Left ventricle myocardium inferior (tissue), 1 donor: ENCODE measurements around the gene TM2D3. TPM values are rescaled to one million over a fixed set of nuclear protein-coding genes. Genes with fewer than 3 reads are reported as not detected.

ENCODE experiments used
- DNase-seq: peaks from one replicate; pipeline ENCODE4 v3.0.0-alpha.2; 2020
- H3K27ac ChIP-seq: fragments of 200-600 bp; replicated peaks from 2 replicates; pipeline ENCODE4 v1.8.0; 2021
- H3K27me3 ChIP-seq: fragments of 200-600 bp; 2 replicates; pipeline ENCODE4 v1.8.0; 2021; ENCODE audit warnings: low read depth
- H3K36me3 ChIP-seq: fragments of 200-600 bp; 2 replicates; pipeline ENCODE4 v1.8.0; 2021
- H3K4me1 ChIP-seq: fragments of 200-600 bp; 2 replicates; pipeline ENCODE4 v1.8.0; 2021
- H3K4me3 ChIP-seq: fragments of 200-600 bp; 2 replicates; pipeline ENCODE4 v1.8.0; 2021; ENCODE audit warnings: mild to moderate bottlenecking, moderate library complexity
- H3K9me3 ChIP-seq: fragments of 200-600 bp; replicated peaks from 2 replicates; pipeline ENCODE4 v1.8.0; 2021
- intact Hi-C: fragments of 100-400 bp; cut with micrococcal nuclease; formaldehyde crosslinking; loops from one replicate; pipeline ENCODE4 v1.11.0; 2022
- total RNA-seq: library from RNA; stranded (reverse); fragmentation: NEBNext Ultra II Directional; extraction: Animal tissue kit (Norgen Biotek cat#: 25700); gene quantifications from one replicate; pipeline ENCODE4 v1.2.1, GENCODE V29; 2021
- TF ChIP-seq, protein P1 (sequence below): fragments of 200-600 bp; IDR thresholded peaks from 2 replicates; pipeline ENCODE4 v1.8.0; 2021; ENCODE audit warnings: antibody characterized with exemption, mild to moderate bottlenecking, borderline replicate concordance
- donor health status: DM: no; HTN: yes; CAD: no; lungs with severe emphysema.

The TM2D3 gene
- total RNA-seq, 1 donor from 2014 or later = 50.6 TPM

- no peak overlapping the region for H3K4me3 ChIP-seq
- no peak overlapping the region for H3K27ac ChIP-seq
- H3K4me1 ChIP-seq = peaks cover 11% of the 10 kb centered on the region
- TF ChIP-seq, protein P1, sequence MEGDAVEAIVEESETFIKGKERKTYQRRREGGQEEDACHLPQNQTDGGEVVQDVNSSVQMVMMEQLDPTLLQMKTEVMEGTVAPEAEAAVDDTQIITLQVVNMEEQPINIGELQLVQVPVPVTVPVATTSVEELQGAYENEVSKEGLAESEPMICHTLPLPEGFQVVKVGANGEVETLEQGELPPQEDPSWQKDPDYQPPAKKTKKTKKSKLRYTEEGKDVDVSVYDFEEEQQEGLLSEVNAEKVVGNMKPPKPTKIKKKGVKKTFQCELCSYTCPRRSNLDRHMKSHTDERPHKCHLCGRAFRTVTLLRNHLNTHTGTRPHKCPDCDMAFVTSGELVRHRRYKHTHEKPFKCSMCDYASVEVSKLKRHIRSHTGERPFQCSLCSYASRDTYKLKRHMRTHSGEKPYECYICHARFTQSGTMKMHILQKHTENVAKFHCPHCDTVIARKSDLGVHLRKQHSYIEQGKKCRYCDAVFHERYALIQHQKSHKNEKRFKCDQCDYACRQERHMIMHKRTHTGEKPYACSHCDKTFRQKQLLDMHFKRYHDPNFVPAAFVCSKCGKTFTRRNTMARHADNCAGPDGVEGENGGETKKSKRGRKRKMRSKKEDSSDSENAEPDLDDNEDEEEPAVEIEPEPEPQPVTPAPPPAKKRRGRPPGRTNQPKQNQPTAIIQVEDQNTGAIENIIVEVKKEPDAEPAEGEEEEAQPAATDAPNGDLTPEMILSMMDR = no peak
- no peak for DNase-seq
- H3K9me3 ChIP-seq = no peaks in the 10 kb centered on the region
- intact Hi-C loops = no loop called here
- peaks cover 40% of the 10 kb centered on the region for H3K36me3 ChIP-seq
- H3K27me3 ChIP-seq = no peaks in the 10 kb centered on the region
Observed at GRCh38 chr15:101679806-101680205, 27.6 kb upstream of the TM2D3 start.

GRCh38 chr15:101676921-101677329 is 24.7 kb upstream of the TM2D3 start:
- no peaks in the 10 kb centered on the region for H3K9me3 ChIP-seq
- H3K4me1 ChIP-seq = peaks cover 5% of the 10 kb centered on the region
- H3K27me3 ChIP-seq = no peaks in the 10 kb centered on the region
- TF ChIP-seq, protein P1 = no peak
- DNase-seq = no peak
- intact Hi-C loops = no loop called here
- H3K4me3 ChIP-seq = no peak overlapping the region
- peaks cover 44% of the 10 kb centered on the region for H3K36me3 ChIP-seq
- H3K27ac ChIP-seq = no peak overlapping the region

DNA sequence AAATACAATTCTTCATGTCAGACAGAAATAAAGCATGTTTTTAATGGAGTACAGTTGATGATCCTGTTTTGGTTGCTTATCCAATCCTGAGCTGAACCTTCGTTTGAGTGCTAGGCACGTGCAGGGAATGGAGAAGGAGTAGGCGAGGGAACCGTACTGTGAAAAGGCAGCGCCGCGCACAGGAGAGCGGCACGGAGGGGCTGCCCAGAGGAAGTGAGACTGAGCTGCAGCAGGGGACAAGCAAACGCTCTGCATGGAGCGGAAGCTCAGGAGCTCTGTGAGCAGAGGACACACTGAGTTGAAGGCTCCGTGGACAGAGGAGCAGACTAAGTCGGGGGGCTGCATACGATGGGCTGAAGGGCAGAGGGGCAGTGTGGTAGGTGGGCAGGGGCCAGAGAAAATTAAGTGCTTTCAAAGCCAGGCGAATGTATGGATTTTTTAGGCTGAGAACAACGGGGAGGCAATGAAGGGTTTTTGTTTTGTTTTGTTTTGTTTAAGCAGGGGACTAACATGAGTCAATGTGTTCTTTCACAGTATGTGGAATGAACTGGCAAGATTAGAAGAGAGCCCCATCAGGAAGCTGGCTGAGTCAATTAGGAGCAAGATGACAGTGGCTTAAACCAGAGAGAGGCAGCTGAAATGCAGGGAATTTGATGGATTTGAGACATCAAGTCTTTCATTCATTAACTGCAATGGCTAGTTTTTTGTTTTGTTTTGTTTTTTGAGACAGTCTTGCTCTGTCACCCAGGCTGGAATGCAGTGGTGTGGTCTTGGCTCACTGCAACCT is 23.8 kb upstream of the TM2D3 start:
- intact Hi-C loops = no loop called here
- H3K9me3 ChIP-seq = no peaks in the 10 kb centered on the region
- TF ChIP-seq, protein P1 = no peak
- H3K4me3 ChIP-seq = no peak overlapping the region
- no peak overlapping the region for H3K27ac ChIP-seq
- DNase-seq = no peak
- H3K27me3 ChIP-seq = no peaks in the 10 kb centered on the region
- H3K36me3 ChIP-seq = peaks cover 54% of the 10 kb centered on the region
- peaks cover 6% of the 10 kb centered on the region for H3K4me1 ChIP-seq

DNA sequence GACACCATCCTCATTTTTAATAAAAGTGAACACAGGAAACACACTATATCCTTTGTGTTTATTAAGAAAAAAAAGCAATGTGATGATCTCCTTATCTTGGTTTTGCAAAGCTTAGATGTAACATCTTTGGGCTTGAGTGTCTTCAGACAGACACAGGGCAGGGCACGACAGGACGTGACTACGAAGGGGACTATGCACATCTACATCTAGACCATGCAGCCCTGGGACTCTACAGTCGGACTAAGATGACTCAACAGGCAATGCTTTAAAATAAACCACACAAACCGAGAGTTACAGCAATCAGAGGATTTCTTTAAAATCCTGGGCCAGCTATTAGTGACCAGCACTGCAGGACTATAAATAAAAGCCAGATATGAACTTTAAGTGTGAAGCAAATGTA is 22.8 kb upstream of the TM2D3 start:
- peaks cover 6% of the 10 kb centered on the region for H3K4me1 ChIP-seq
- intact Hi-C loops = no loop called here
- TF ChIP-seq, protein P1 = no peak
- no peaks in the 10 kb centered on the region for H3K27me3 ChIP-seq
- no peaks in the 10 kb centered on the region for H3K9me3 ChIP-seq
- no peak overlapping the region for H3K4me3 ChIP-seq
- H3K36me3 ChIP-seq = peaks cover 63% of the 10 kb centered on the region
- no peak for DNase-seq
- no peak overlapping the region for H3K27ac ChIP-seq

GRCh38 chr15:101672298-101672697 is 20.1 kb upstream of the TM2D3 start:
- Histone ChIP-seq H3K36me3 (peaks cover 76% of the 10 kb centered on the region), H3K27ac (no peak overlapping the region)

More at GRCh38 chr15:101672298-101672697, 20.1 kb upstream of the TM2D3 start:
- intact Hi-C loops = no loop called here
- peaks cover under 1% of the 10 kb centered on the region for H3K9me3 ChIP-seq
- H3K4me1 ChIP-seq = peaks cover 6% of the 10 kb centered on the region
- no peaks in the 10 kb centered on the region for H3K27me3 ChIP-seq
- DNase-seq = no peak
- TF ChIP-seq, protein P1 = no peak
- no peak overlapping the region for H3K4me3 ChIP-seq
